ENCODE measurements around the gene RORC. TPM values are rescaled to one million over a fixed set of nuclear protein-coding genes. Genes with fewer than 3 reads are reported as not detected.

RORC gene
- total and polyA plus RNA-seq, 2 of the 8 experiments (the other 6 are each of a cell fraction or from before 2014, with no cell fraction given) = 0.44 to 0.54 TPM

GRCh38 chr1:151800830-151801229 lies 30.8 kb downstream of the RORC start:
- Histone ChIP-seq H3K27me3 (replicated peaks in 1 of 4; ENCODE audit: control insufficient read depth in 3 of 4, extremely low read depth in 1 of 4, insufficient read depth in 3 of 4, low read length in 3 of 4) (peaks cover 0 to 3% (median 1%) of the 10 kb centered on the region in 4 experiments; a peak in 1 of 7 replicates), H2AFZ (ENCODE audit: low read length) (no peak overlapping the region), H3K14ac (ENCODE audit: insufficient read length) (no peak overlapping the region), H3K27ac (ENCODE audit: low read depth, low read length) (no peak overlapping the region), H2BK120ac (replicated peaks; ENCODE audit: low read depth, low read length) (no peak overlapping the region), H3K4me2 (ENCODE audit: insufficient read depth in 1 of 2, low read depth in 2 of 2, low read length in 2 of 2) (no peak overlapping the region), H3K56ac (replicated peaks; ENCODE audit: insufficient read length, low read depth, low read length) (no peak overlapping the region), H4K20me1 (replicated peaks in 1 of 2; ENCODE audit: control insufficient read depth in 1 of 2, insufficient read depth in 2 of 2, low read length in 2 of 2) (no peaks in the 10 kb centered on the region), H3K9me3 (ENCODE audit: insufficient read depth in 2 of 2, low read depth in 1 of 2, low read length in 1 of 2) (no peaks in the 10 kb centered on the region), H2BK20ac (ENCODE audit: low read length) (no peak overlapping the region), H4K91ac (replicated peaks; ENCODE audit: insufficient read length, low read length) (no peak overlapping the region), H3K36me3 (ENCODE audit: control insufficient read depth in 2 of 4, insufficient read depth in 4 of 4, low read length in 3 of 4) (no peaks in the 10 kb centered on the region), H2BK15ac (ENCODE audit: low read length) (no peak overlapping the region), H3K23ac (ENCODE audit: insufficient read length) (no peak overlapping the region), H2AK5ac (ENCODE audit: low read depth, low read length) (no peak overlapping the region), H3K79me1 (ENCODE audit: low read depth, low read length) (no peaks in the 10 kb centered on the region), H3K23me2 (ENCODE audit: low read depth, low read length) (no peaks in the 10 kb centered on the region), H3K4me3 (ENCODE audit: extremely low read depth in 1 of 4, insufficient read depth in 2 of 4, low read depth in 3 of 4, low read length in 4 of 4) (no peak overlapping the region), H3K9ac (replicated peaks in 1 of 4; ENCODE audit: extremely low read depth in 1 of 4, low read depth in 3 of 4, low read length in 3 of 4) (no peak overlapping the region), H2BK12ac (ENCODE audit: low read depth, low read length) (no peak overlapping the region), H4K5ac (ENCODE audit: insufficient read length, low read depth, low read length) (no peak overlapping the region), H3K18ac (ENCODE audit: extremely low read depth, low read length) (no peak overlapping the region), H3K4ac (replicated peaks; ENCODE audit: insufficient read length, low read depth, low read length) (no peak overlapping the region), H2BK5ac (ENCODE audit: low read depth, low read length) (no peak overlapping the region), H3K4me1 (replicated peaks in 1 of 4; ENCODE audit: control insufficient read depth in 3 of 4, insufficient read depth in 4 of 4, low read length in 3 of 4) (no peaks in the 10 kb centered on the region; a peak in 1 of 7 replicates), H3K79me2 (ENCODE audit: control insufficient read depth in 1 of 2, insufficient read depth in 2 of 2, low read length in 2 of 2) (no peaks in the 10 kb centered on the region), H4K8ac (ENCODE audit: extremely low read depth, insufficient read depth, low read length) (no peak overlapping the region; the same call in 1 of the 2 replicates)
- TF ChIP-seq, protein P1, sequence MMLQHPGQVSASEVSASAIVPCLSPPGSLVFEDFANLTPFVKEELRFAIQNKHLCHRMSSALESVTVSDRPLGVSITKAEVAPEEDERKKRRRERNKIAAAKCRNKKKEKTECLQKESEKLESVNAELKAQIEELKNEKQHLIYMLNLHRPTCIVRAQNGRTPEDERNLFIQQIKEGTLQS (IDR thresholded peaks at IDR 0.05; ENCODE audit: insufficient read depth, low read depth, low read length) = no peak
- TF ChIP-seq CTCF (IDR thresholded peaks at IDR 0.05; ENCODE audit: control extremely low read depth in 1 of 3, insufficient read depth in 1 of 3, low read depth in 1 of 3, low read length in 3 of 3) = no peak
- TF ChIP-seq, protein P2, sequence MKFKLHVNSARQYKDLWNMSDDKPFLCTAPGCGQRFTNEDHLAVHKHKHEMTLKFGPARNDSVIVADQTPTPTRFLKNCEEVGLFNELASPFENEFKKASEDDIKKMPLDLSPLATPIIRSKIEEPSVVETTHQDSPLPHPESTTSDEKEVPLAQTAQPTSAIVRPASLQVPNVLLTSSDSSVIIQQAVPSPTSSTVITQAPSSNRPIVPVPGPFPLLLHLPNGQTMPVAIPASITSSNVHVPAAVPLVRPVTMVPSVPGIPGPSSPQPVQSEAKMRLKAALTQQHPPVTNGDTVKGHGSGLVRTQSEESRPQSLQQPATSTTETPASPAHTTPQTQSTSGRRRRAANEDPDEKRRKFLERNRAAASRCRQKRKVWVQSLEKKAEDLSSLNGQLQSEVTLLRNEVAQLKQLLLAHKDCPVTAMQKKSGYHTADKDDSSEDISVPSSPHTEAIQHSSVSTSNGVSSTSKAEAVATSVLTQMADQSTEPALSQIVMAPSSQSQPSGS (IDR thresholded peaks at IDR 0.05; ENCODE audit: low read length) = no peak
- no peak for DNase-seq (ENCODE audit: low read depth in 1 of 2, low spot score in 2 of 2)
- 91% methylated on average over 8 of the region's 8 CpGs; no CpG with 5 or more reads in 1 of the 2 experiments for WGBS, 2 experiments (ENCODE audit: extremely low coverage in 1 of 2, insufficient coverage in 1 of 2, insufficient read length in 1 of 2, insufficient replicate concordance in 2 of 2, low coverage in 1 of 2, low lambda C conversion rate in 2 of 2, missing lambda C conversion rate in 1 of 2)
- FAIRE-seq = no peak
- CTCF ChIA-PET (ENCODE audit: partially characterized antibody) = no interaction called here
- POLR2A ChIA-PET (ENCODE audit: partially characterized antibody) = interaction anchor here (0.8 kb wide), 1 partner anchor 284 kb away, joined by 4 read pairs; no protein-coding TSS in a partner anchor

Data from H1 (cell line).